ENCODE measurements around the gene NNAT.

The NNAT gene

DNA sequence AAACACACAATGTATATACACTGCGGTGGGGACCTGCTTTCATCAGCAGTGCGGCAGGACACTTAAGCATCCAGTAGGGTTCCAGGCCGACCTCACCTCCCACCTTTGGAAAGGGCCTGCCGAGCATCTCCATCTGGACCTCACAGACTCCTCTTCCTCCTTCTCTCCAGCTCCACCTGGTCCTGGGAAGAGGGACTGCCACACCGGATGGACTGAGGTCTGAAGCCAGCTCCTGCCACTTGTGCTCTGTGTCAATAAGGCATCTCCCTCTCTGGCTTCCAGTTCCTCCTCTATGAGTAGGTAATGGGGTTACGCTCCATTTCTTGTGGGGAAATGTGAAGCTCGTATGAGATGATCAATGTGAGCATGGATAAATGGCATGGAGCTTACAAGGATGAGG lies 19.1 kb upstream of the NNAT start:
- in situ Hi-C loops (cut with MboI; ENCODE audit: low sequenced_read_pairs) = no loop called here

DNA sequence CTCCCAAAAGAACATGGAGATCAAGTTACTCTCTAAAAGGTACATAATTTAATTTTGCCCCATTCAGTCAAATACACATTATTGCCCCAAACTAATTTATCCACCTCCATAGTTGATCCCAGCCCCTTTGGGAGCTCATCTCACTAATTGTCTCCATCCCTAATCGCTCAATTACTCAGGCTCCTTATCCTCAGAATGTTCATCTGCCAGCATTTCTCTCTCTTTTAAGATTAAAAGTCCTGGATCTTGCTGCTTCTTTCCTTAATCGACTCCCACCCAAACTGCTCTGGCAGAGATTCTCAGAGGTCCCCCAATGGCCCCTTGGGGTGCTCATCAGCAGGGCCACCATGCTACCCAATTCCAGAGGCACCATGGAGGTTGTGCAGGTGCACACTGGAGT lies 18.4 kb upstream of the NNAT start:
- in situ Hi-C loops (cut with MboI; ENCODE audit: low sequenced_read_pairs) = no loop called here

DNA sequence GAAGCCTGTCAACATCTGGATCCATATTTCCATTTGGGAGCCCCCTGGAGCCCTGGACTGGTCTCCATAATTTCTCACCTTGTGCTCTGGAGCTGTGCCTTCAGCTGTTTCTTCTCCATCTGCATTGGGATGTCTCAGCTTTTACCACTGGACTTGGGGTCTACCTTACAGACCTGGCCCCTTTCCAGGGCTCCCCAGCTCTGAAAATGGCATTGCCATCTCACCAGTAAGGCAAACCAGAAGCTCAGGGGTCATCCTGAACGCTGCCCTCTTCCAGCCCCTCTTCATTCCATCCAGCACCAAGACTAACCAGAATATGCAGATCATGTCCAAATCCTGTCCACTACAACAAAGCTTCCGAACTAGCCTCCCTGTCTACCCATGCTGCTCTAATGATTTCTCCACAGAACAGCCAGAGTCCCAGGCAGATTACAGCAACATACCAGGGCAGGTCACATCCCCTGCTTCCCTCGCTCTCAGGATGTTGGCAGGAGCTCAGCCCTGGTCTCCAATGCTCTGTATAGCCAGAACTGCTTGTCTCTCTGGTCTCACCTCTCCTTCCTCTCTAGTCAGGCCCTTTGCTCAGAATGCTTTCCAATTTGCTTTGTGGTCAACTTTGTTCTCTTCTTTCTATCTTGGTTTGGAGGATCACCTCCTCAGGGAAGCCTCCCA lies 17.7 kb upstream of the NNAT start:
- in situ Hi-C loops (cut with MboI; ENCODE audit: low sequenced_read_pairs) = no loop called here

DNA sequence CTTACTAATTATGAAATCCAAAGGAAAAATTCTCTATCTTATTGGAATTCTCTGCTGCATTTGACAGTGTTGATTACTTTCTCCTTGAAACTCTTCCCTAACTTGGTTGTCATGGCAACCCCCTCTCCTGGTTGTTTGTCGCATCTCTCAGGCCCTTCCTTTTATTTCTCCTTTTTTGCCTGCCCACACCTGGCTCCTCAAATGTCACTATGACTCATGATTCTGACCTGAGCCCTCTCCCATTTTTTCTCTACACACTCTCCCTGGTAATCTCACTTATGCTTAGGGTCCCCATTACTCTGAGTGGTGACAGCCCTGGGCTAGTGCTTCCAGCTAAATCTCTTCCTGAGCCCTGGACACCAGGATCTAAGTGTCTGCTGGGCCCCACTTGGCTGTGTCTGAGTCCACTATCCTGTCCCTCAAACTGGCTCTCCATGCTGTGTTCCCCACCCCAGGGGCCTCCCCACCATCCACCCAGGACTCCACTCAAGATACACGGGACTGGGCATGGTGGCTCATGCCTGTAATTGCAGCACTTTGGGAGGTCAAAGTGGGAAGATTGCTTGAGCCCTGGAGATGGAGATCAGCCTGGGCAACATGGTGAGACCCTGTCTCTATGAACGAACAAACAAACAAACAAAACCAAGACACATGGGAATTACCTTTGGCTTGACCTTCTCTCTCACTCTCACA lies 16.5 kb upstream of the NNAT start:
- in situ Hi-C loops (cut with MboI; ENCODE audit: low sequenced_read_pairs) = no loop called here

DNA sequence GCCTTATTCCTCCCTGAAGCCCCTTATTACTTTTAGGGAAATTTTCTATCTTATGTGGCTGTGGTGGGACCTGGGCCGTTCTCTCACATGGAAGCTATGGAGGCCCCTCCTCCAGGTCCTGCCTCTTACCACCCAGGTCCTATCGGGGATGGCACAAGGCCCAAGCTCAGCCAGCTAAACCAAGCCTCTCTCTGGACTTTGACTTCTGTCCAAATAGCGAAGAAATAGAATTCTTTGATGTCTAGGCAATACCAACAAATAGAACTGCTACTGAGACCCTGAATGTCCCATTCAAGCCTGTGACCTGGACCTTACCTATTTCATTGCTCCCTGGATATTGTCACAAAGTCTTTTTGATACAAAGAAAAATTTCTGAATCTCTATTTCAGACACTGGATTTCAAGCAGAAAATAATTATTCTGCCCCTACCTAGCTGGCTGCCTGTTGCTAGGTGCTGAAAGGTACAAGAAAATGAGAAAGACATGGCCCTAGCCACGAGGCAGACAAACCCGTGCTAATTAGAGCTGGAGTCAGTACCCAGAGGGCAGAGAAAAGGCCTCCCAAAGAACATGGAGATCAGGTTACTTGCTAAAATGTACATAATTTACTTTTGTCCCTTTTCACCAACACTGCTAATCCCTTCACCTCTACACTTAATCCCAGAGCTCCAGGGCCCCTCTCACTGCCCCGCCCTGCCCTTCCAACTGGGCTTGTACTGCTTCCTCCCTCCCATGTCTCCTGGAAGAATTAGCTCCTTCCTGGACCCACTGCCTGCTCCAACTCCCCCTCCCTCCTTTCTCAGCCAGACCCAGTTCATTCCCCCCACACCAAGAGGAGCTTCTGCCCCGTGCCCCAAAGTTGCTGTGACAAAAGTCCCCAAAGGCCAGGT lies 15.5 kb upstream of the NNAT start:
- in situ Hi-C loops (cut with MboI; ENCODE audit: low sequenced_read_pairs) = no loop called here

DNA sequence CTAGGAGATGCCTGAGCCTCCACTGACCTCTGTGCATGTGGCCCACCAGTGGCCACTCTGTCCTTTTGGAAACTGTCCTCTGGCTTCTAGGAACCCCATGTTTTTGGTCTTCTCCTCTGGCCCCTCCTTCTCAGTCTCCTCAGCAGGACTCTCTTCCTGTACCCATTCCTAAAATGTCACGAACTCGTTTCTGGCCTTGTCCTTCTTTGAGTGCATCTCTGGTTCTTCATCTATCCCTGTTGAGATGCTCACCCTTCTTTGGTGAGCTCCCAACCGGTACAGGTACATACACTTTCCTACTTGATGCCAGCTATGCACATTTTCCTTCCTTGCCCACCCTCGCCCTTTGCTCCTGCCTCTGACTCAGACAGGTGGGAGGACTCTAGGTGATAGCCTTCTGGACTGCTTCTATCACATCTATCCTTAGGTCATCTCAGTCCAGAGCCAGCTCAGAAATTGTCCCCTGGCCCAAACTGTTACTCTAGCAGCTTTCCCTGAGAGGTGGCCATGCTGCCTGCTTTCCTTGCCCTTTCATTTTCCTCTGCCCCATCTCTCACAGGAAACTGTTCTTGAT lies 14.8 kb upstream of the NNAT start:
- in situ Hi-C loops (cut with MboI; ENCODE audit: low sequenced_read_pairs) = no loop called here

DNA sequence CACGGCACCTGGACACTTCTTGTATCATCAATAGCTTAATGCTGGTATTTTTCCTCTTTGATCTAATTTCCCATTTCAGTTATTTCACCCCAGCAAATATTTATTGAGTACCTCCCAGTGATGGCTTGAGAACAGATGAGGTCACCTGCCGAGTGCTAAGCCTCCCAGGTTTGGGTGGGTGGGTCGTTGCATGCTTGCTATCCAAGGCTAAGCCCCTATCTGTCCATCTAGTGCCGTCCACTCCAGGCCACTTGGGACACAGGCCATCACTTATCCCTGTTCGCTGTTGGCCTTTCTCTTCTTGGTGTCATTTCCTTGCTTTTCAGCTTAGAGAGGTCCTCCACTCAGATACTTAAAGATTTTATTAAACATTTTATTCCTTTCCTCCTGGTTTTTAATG lies 10.8 kb upstream of the NNAT start:
- in situ Hi-C loops (cut with MboI; ENCODE audit: low sequenced_read_pairs) = no loop called here

DNA sequence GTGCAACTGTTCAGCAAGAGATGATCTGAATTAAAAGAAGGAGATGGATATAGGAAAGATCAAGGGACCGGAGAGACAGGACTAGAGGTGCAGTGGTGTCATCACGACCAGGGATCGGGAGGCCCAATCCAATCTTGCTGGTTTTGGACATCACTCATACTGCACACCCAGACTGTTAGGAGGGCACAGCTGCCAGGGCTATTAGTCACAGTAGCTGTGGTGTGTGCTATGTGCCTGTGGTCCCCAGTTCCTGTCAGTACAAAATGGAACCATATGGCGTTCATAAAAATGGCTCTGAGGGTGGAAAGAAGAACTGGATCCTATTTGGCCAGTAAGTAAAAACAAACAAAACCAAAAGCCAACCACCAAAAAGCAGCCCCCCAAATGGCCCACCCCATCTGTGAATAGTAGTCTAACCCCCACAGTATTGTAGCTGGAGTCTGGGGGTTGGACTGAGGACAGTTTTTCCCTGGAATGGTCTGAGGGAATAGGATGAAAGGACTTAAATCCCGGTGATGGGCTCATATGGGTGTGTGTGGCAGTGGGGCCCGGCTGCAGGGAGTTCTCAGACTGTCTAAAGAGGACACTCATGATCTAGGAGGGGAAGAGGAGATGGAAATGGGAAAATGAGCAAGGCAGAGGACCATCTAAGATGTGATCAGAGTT lies 9.3 kb upstream of the NNAT start:
- in situ Hi-C loops (cut with MboI; ENCODE audit: low sequenced_read_pairs) = no loop called here

DNA sequence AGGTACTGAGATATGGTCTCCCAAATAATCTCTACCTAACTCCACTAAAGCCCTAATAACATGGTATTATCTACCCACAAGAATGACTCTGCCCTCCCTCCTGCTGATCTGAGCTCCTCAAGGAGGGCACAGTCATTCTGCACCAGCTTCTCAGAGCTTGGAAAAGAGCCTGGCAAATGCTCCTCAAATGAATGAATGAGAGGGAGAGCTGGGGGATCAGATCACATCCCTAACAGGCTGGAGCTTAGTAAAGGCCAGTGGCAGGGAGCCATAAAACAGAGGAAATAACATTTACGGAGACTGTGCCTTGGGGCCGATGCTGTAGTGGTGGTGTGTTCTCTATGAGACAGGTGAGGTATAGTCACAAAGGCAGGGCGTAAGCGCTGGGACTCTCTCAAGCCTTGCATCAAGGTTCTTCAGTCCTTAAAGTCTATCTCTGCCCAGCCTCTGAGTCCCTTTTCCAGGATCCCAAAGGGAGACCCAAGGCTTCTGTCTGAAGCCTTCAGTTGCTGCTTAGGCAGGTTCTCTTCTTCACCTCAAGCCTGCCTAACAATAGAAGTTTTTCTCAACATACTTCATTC lies 7.2 kb upstream of the NNAT start:
- in situ Hi-C loops (cut with MboI; ENCODE audit: low sequenced_read_pairs) = no loop called here

DNA sequence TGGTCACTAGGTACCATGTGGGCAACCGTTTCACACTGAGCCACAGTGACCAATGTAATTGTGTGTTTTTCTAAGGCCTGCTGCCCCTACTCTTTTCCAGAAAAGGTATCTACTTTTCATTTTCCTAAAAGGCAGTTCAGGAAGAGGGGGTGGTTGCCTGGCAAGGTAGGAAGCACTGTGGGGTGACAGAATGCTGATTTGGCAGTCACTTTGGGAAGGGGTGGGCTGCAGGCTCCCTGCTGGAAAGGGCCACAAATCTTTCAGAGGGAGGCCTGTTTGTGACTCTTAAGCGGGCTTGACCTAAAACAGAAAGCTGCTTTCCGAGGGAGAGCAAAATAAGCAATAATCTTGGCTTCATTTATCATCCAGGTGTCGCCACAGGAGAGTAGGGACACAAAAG lies 5.2 kb upstream of the NNAT start:
- in situ Hi-C loops (cut with MboI; ENCODE audit: low sequenced_read_pairs) = no loop called here

DNA sequence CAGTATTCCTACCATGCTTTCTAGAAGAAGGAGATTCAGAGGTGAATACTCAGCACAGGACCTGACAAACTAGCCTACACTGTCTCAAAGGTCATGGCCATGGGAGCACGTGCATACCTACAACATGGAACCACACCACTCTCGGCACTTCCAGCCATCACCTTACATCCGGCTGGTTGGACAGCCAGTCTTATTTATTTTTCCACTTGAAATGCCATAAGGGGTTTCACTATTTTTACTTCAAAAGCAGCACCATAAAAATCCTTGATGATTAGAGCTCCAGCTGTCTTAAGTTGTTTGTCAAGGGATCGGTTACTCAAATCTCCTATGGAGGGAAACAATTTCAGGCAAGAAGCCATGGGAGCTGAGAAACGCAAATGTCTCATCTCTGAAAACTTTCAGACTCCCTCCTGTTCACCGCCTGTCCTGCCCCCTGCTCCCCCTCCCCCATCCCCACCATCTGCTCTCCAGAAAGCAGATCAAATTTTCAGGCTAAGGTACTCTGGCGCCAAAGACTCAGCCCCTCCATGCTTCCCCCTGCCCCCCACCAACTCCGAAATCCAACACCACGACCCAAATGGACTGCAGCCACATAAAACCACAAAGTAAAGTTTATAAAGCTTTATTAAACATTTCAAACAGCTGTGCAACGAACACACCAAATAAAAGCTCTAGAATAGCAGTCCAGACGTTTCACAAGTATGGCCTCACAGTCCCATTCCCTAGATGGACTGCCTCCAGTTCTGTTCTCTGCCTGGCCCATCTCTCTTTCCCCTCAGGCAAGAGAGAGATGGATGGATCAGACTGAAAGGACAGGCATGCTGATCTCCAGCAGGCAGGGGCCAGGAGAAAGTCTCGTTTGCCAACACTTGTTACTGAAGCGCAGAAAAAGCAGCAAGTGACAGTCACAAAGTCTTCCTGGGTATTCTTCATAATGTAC lies 4.0 kb upstream of the NNAT start:
- in situ Hi-C loops (cut with MboI; ENCODE audit: low sequenced_read_pairs) = no loop called here

DNA sequence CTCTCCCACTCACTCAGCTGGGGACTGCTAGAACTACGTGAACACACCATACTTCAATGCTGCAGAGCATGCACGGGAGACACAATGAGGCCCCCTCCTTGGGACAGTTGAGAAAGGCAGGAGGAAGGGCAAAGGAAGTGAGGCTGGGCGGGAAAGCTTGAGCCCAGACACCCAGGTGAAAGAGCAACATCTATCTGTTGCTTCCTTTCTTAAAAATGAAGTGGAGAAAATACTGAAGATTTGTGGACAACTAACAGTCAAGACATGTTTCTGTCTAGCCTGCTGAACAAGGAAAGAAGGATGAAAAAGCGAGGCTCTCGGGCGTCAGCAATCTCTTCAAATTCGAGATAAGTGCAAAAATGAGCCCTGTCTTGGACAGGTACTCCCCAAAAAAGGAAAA lies 3.0 kb upstream of the NNAT start:
- in situ Hi-C loops (cut with MboI; ENCODE audit: low sequenced_read_pairs) = no loop called here

DNA sequence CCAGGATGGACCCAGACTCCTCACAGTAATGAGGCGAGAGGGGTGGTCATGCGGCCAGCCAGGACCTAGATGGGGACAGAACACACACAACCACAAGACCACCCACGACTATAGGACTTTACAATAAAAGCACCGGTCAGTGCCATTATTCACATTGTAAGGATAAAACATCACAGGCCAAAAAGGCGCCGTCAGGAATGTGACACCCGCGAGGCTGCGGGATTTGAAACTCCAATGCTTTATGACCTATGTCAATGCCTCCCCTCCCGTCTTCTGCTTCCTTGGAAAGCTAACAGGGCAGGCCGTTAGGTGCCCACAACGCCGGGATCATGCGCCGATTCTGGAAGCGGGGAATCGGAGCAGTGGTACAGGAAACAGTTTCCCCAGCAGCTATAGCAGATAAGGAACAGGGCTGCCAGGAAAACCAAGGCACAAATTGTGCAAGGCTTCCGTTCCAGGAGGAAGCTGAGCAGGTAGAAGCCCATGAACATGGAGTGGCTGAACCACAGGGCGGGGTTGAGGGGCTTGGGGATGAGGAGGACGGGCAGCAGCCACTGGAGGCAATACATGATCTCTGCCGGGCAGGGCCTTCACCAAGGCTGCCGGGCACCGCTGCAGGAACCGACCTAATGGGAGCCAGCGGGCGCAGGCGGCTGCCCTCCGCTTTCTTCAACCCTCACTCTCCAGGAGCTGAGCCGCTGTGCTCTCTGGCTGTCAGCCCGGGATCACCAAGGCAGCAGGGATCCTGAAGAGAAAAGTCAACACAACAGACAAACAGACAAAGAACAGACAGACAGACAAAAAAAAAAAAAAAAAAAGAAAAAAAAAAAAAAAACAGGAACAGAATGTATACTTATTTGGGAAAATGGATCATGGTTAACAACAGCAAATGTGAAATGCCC lies 2.2 kb upstream of the NNAT start:
- in situ Hi-C loops (cut with MboI; ENCODE audit: low sequenced_read_pairs) = no loop called here

DNA sequence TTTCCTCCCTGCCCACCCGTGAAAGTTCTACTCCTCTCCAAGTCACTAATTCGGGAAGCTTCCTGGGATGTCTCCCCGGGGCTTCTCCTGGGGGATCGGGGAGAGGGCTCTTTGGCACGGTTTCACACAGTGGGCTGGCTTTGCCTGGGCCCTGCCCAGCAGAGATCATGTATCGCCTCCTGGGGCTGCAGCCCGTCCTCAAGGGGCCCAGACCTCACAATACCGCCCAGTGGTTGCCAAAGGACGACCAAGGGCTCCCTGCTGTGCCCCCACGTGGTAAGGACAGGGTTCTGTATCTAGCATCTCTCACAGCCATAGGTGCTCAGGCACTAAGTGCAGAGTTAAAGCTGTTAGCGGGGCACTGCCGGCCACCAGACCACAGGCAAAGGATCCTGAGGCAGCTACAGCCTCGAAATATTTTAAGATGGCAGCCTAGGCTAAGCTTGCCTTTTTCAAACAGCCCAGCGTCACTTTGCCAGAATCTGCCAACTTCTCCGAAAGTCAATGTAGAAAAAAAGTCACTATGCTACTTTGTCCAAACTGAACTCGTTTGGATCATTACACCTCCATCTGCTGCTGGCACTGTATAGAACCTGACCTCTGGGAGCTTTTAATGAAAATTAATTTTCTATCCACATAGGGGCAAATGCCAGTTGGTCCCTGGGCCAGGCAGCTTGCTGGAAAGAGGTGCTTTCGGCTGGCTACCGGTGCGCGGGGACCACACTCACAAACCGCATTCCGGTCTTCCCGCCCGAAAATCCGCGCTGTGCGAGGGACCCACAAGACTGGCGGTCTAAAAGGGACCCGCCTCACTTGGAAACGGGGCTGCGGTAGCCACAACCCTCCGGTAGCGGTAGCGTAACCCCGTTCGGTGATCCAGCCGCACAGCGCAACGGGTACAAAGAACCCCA lies 1.3 kb upstream of the NNAT start:
- in situ Hi-C loops (cut with MboI; ENCODE audit: low sequenced_read_pairs) = no loop called here

DNA sequence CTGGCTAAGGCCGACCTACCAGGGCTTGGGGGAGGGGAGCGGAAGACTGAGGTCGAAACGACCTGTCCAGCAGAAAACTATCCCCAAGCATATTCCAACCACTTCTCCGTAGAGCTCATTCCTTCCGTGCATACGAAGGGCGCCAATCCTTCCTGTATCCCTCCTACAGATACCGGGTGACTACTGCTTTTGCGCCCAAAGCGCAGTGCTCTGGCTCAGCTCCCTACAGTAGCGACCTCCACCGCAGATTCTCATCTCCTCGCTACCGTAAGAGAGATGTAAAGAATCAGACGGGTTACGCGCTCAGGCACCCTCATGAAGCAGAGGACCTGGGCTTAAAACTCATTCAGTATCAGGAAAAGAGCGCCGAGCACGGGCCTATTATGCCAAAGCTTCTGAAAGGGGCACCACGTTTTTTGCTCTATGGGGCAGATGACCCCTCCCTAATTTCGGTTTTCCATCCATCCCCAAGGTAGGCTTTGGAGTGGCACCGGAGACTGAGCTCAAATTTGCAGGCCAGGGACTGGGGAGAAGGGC lies 563 bp upstream of the NNAT start:
- in situ Hi-C loops (cut with MboI; ENCODE audit: low sequenced_read_pairs) = no loop called here

DNA sequence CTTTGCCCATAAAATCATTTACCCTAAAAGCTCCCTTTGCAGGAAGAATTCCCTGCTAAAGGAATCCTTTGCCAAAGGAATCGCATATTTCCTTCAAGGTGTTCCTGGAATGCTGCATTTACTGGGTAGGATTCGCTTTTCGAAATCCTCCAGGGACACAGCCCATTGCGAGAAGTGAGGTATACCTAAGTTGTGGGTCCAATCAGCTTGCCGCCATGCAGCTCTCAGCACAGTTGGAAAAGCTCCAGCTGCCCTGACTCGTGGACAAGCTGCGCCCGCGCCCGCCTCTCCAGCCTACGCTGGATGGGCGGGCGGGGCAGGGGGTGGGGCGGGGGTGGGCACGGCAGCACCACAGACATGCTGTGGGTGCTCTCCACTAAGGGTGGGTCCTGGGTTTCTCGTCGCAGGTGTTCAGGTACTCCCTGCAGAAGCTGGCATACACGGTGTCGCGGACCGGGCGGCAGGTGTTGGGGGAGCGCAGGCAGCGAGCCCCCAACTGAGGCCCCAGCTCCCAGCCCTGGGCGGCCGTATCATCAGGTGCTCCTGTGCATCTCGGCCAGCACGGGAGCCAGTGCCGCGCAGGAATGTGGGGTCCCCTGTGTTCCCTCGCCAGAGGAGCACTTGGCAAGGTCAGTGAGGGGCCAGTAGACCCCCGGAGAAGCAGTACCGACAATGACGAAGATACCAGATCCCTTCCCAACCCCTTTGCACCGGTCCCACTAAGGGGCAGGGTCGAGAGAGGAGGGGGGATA lies 1.4 kb downstream of the NNAT start:
- in situ Hi-C loops (cut with MboI; ENCODE audit: low sequenced_read_pairs) = no loop called here

DNA sequence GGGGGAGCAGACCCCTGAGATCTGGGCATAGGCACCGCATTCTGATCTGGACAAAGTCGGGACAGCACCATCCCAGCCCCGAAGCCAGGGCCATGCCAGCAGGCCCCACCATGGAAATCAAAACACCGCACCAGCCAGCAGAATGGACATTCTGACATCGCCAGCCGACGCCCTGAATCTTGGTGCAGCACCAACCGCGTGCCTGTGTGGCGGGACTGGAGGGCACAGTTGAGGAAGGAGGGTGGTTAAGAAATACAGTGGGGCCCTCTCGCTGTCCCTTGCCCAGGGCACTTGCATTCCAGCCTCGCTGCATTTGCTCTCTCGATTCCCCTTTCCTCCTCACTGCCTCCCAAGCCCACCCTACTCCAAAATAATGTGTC lies 2.0 kb downstream of the NNAT start:
- in situ Hi-C loops (cut with MboI; ENCODE audit: low sequenced_read_pairs) = no loop called here

Measured in HL-60/S4 treated with retinoic acid at 250 ng/mL for 4 days and 3 days (cell line).